Measurements from ENCODE around the gene ITPK1.

ITPK1 gene

DNA sequence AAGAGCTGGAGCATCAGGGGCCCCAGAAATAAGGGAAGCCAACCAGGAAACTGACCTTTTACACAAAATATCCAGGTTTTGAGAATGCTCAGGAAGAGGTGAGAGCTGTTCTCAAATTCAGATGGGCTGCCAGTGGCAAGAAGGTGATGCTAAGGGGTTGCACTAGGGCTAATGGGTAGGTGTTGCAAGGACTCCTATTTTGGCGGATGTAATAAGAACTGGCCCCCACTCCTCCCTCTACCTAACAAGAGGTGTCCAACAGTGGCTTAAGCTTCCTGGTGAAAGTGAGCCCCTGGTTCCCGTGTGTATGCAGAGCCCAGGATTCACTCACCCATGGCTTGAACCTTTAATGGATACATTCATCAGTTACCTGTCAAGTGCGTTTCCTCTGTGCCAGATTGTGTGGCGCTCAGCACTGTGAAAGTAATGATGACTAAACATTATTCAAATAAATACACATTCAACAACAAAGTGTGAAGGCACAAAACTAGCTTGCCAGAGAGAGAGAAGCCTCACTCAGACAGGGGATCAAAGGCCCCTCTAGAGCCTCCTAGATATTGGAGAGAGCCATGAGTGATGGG lies 193.5 kb downstream of the ITPK1 start:
- DNase-seq (ENCODE audit: insufficient read length, low spot score) (no peak), FAIRE-seq (no peak)
- TF ChIP-seq TAF1 (IDR thresholded peaks at IDR 0.05; ENCODE audit: low read depth, low read length) (no peak), POLR2A (IDR thresholded peaks at IDR 0.05; ENCODE audit: low read depth, low read length) (no peak), SPI1 (IDR thresholded peaks at IDR 0.05; ENCODE audit: low read depth, low read length) (no peak), POLR2AphosphoS5 (IDR thresholded peaks at IDR 0.05; ENCODE audit: low read depth, low read length) (no peak), PAX5 (IDR thresholded peaks at IDR 0.05; ENCODE audit: insufficient read depth, low read length, severe bottlenecking) (no peak), POU2F2 (IDR thresholded peaks at IDR 0.05; ENCODE audit: low read depth, low read length) (no peak)

DNA sequence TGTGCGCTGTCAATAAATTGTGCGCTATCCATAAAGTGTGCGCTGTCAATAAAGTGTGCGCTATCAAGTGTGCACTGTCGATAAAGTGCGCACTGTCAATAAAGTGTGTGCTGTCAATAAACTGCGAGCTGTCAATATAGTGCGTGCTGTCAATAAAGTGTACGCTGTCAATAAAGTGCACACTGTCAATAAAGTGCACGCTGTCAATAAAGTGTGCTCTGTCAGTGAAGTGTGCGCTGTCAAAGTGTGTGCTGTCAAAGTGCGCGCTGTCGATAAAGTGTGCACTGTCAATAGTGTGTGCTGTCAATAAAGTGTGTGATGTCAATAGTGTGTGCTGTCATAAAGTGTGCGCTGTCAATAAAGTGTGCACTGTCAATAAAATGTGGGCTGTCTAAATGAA lies 195.7 kb downstream of the ITPK1 start:
- FAIRE-seq (no peak), DNase-seq (ENCODE audit: insufficient read length, low spot score) (no peak)
- TF ChIP-seq PAX5 (IDR thresholded peaks at IDR 0.05; ENCODE audit: insufficient read depth, low read length, severe bottlenecking) (no peak), SPI1 (IDR thresholded peaks at IDR 0.05; ENCODE audit: low read depth, low read length) (no peak), POLR2AphosphoS5 (IDR thresholded peaks at IDR 0.05; ENCODE audit: low read depth, low read length) (no peak), POU2F2 (IDR thresholded peaks at IDR 0.05; ENCODE audit: low read depth, low read length) (no peak), TAF1 (IDR thresholded peaks at IDR 0.05; ENCODE audit: low read depth, low read length) (no peak), POLR2A (IDR thresholded peaks at IDR 0.05; ENCODE audit: low read depth, low read length) (no peak)

- TF ChIP-seq POU2F2 (IDR thresholded peaks at IDR 0.05; ENCODE audit: low read depth, low read length) (no peak), SPI1 (IDR thresholded peaks at IDR 0.05; ENCODE audit: low read depth, low read length) (no peak), POLR2AphosphoS5 (IDR thresholded peaks at IDR 0.05; ENCODE audit: low read depth, low read length) (no peak), POLR2A (IDR thresholded peaks at IDR 0.05; ENCODE audit: low read depth, low read length) (no peak), TAF1 (IDR thresholded peaks at IDR 0.05; ENCODE audit: low read depth, low read length) (no peak), PAX5 (IDR thresholded peaks at IDR 0.05; ENCODE audit: insufficient read depth, low read length, severe bottlenecking) (no peak)
- DNase-seq (ENCODE audit: insufficient read length, low spot score) (no peak), FAIRE-seq (no peak)
These were observed 197.8 kb downstream of the ITPK1 start for GRCh38 chr14:92917956-92918355.

GRCh38 chr14:92917041-92917940 lies 198.4 kb downstream of the ITPK1 start:
- TF ChIP-seq PAX5 (IDR thresholded peaks at IDR 0.05; ENCODE audit: insufficient read depth, low read length, severe bottlenecking), result no peak
- TF ChIP-seq TAF1 (IDR thresholded peaks at IDR 0.05; ENCODE audit: low read depth, low read length), result no peak
- no peak for TF ChIP-seq SPI1 (IDR thresholded peaks at IDR 0.05; ENCODE audit: low read depth, low read length)
- no peak for TF ChIP-seq POLR2A (IDR thresholded peaks at IDR 0.05; ENCODE audit: low read depth, low read length)
- no peak for TF ChIP-seq POLR2AphosphoS5 (IDR thresholded peaks at IDR 0.05; ENCODE audit: low read depth, low read length)
- no peak for TF ChIP-seq POU2F2 (IDR thresholded peaks at IDR 0.05; ENCODE audit: low read depth, low read length)
- DNase-seq (ENCODE audit: insufficient read length, low spot score) (no peak), FAIRE-seq (no peak)

GRCh38 chr14:92916201-92916600 lies 199.5 kb downstream of the ITPK1 start:
- DNase-seq (ENCODE audit: insufficient read length, low spot score) (no peak), FAIRE-seq (no peak)
- TF ChIP-seq TAF1 (IDR thresholded peaks at IDR 0.05; ENCODE audit: low read depth, low read length) (no peak), SPI1 (IDR thresholded peaks at IDR 0.05; ENCODE audit: low read depth, low read length) (no peak), PAX5 (IDR thresholded peaks at IDR 0.05; ENCODE audit: insufficient read depth, low read length, severe bottlenecking) (no peak), POLR2AphosphoS5 (IDR thresholded peaks at IDR 0.05; ENCODE audit: low read depth, low read length) (no peak), POU2F2 (IDR thresholded peaks at IDR 0.05; ENCODE audit: low read depth, low read length) (no peak), POLR2A (IDR thresholded peaks at IDR 0.05; ENCODE audit: low read depth, low read length) (no peak)

- FAIRE-seq, result no peak
These were observed 201.6 kb downstream of the ITPK1 start for GRCh38 chr14:92914087-92914656.

GRCh38 chr14:92907316-92907911 lies 208.3 kb downstream of the ITPK1 start:
- no peak for TF ChIP-seq POLR2A (IDR thresholded peaks at IDR 0.05; ENCODE audit: low read depth, low read length)
- TF ChIP-seq PAX5 (IDR thresholded peaks at IDR 0.05; ENCODE audit: insufficient read depth, low read length, severe bottlenecking), result no peak
- TF ChIP-seq POLR2AphosphoS5 (IDR thresholded peaks at IDR 0.05; ENCODE audit: low read depth, low read length), result no peak
- TF ChIP-seq SPI1 (IDR thresholded peaks at IDR 0.05; ENCODE audit: low read depth, low read length), result no peak
- TF ChIP-seq POU2F2 (IDR thresholded peaks at IDR 0.05; ENCODE audit: low read depth, low read length), result no peak
- TF ChIP-seq TAF1 (IDR thresholded peaks at IDR 0.05; ENCODE audit: low read depth, low read length), result no peak
- DNase-seq (ENCODE audit: insufficient read length, low spot score) (no peak), FAIRE-seq (no peak)

More at GRCh38 chr14:92914087-92914656, 201.6 kb downstream of the ITPK1 start:
- no peak for TF ChIP-seq POLR2AphosphoS5 (IDR thresholded peaks at IDR 0.05; ENCODE audit: low read depth, low read length)
- TF ChIP-seq SPI1 (IDR thresholded peaks at IDR 0.05; ENCODE audit: low read depth, low read length), result no peak
- no peak for TF ChIP-seq POLR2A (IDR thresholded peaks at IDR 0.05; ENCODE audit: low read depth, low read length)
- no peak for DNase-seq (ENCODE audit: insufficient read length, low spot score)

GRCh38 chr14:92906823-92907222 lies 208.9 kb downstream of the ITPK1 start:
- DNase-seq (ENCODE audit: insufficient read length, low spot score), result no peak
- FAIRE-seq, result no peak
- TF ChIP-seq SPI1 (IDR thresholded peaks at IDR 0.05; ENCODE audit: low read depth, low read length) (no peak), POU2F2 (IDR thresholded peaks at IDR 0.05; ENCODE audit: low read depth, low read length) (no peak), POLR2AphosphoS5 (IDR thresholded peaks at IDR 0.05; ENCODE audit: low read depth, low read length) (no peak), PAX5 (IDR thresholded peaks at IDR 0.05; ENCODE audit: insufficient read depth, low read length, severe bottlenecking) (no peak), POLR2A (IDR thresholded peaks at IDR 0.05; ENCODE audit: low read depth, low read length) (no peak)

DNA sequence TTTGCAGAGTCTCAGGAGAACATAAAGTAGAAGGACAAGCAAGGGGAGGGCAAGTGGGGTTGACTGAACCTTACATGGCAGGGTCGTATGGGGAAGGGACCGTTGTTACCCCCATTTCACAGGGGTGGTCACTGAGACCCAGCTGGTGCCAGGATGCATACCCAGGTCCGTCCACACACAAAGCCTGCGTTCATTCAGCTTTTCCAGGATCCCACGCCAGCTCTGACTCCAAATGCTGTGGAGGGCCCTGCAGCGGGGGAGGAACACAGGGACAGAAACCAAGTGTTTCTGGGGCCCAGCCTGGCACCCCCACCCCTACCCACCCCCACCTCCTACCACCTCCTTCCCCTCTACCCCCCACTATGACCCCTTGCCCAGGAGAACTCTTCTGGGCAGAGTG lies 209.3 kb downstream of the ITPK1 start:
- TF ChIP-seq POLR2A (IDR thresholded peaks at IDR 0.05; ENCODE audit: low read depth, low read length) (no peak), TAF1 (IDR thresholded peaks at IDR 0.05; ENCODE audit: low read depth, low read length) (no peak), PAX5 (IDR thresholded peaks at IDR 0.05; ENCODE audit: insufficient read depth, low read length, severe bottlenecking) (no peak), SPI1 (IDR thresholded peaks at IDR 0.05; ENCODE audit: low read depth, low read length) (no peak), POLR2AphosphoS5 (IDR thresholded peaks at IDR 0.05; ENCODE audit: low read depth, low read length) (no peak)
- no peak for DNase-seq (ENCODE audit: insufficient read length, low spot score)
- FAIRE-seq, result no peak
